ENCODE data around the gene PDE2A.

DNA sequence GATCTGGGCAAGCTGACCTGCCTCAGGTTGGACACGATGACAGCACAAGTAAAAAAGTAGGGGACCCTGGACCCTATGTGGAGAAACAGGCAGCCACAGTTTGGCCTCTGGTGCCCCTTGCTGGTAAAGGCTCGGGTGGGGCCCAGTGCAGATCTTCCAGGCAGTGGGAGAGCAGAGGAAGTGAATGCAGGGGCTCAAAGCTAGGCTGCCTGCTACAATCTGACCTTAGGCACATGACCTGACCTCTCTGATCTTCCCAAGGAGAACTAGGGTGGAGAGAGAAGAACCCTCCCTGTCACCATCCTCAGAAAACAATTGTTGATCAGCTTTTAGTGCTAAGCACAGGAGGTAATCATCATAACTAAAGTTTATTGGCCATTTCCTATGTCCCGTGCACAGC lies 76.5 kb downstream of the PDE2A start:
- TF ChIP-seq, protein P1, sequence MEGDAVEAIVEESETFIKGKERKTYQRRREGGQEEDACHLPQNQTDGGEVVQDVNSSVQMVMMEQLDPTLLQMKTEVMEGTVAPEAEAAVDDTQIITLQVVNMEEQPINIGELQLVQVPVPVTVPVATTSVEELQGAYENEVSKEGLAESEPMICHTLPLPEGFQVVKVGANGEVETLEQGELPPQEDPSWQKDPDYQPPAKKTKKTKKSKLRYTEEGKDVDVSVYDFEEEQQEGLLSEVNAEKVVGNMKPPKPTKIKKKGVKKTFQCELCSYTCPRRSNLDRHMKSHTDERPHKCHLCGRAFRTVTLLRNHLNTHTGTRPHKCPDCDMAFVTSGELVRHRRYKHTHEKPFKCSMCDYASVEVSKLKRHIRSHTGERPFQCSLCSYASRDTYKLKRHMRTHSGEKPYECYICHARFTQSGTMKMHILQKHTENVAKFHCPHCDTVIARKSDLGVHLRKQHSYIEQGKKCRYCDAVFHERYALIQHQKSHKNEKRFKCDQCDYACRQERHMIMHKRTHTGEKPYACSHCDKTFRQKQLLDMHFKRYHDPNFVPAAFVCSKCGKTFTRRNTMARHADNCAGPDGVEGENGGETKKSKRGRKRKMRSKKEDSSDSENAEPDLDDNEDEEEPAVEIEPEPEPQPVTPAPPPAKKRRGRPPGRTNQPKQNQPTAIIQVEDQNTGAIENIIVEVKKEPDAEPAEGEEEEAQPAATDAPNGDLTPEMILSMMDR (IDR thresholded peaks at IDR 0.05) = no peak
- TF ChIP-seq POLR2A (IDR thresholded peaks at IDR 0.05) = no peak
